GM18526 (cell line): ENCODE data around the gene SERTAD2.

ENCODE experiments used
- POLR2A ChIP-seq: IDR thresholded peaks from 3 replicates; pipeline ENCODE4 v1.6.1; 2011; ENCODE audit not compliant: insufficient read length; ENCODE audit errors: extremely low read depth

The SERTAD2 gene

DNA sequence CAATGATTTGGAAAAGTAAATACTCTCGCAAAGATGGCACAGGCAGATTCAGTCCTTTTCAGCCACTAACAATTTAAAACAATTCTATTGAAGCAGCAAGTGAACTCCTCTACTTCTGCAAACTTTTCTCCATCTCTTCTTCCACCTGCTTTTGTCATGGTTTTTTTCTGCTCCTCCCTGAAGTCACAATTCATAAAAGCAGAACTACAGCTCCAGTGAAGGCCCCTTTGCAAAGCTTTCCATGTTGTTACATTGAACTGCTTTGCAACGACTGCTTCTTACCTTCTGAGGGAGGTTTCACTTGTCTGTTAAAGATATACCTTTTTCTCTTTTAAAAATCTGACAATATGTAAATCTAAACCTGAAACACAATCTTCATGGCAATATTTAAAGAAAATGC lies 3.7 kb upstream of the SERTAD2 start:
- TF ChIP-seq POLR2A: no peak

DNA sequence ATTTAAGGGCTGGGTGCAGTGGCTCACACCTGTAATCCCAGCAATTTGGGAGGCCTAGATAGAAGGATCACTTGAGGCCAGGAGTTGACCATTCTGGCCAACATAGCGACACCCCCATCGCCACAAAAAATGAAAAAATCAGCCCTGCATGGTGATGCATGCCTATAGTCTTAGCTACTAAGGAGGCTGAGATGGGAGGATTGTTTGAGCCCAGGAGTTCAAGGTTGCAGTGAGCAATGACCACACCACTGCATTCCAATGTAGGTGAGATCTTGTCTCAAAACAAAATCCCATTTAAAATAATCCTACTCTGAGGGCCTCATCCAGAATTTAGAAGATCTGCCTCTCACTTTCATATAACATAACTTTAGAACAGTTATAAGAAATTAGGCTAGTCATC lies 2.7 kb upstream of the SERTAD2 start:
- TF ChIP-seq POLR2A: no peak

DNA sequence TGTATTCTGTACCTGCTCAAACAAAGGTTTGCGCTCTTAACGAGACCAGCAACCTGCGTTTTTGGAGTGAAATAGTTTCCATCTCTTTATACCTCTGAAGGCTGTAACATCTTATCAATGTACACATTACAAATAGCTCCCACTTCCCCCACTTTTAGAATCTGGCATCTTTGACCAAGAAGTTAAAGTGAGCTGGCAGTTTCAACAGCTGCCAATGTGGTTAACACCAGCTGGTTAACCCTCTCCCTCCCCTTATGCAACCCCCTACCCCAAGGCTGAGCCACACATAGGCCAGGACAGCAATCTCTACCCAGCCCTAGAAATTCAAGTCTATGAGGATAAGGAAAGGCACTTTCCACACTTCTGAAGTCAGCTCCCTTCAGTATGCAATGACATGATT lies 2.2 kb upstream of the SERTAD2 start:
- TF ChIP-seq POLR2A: no peak

DNA sequence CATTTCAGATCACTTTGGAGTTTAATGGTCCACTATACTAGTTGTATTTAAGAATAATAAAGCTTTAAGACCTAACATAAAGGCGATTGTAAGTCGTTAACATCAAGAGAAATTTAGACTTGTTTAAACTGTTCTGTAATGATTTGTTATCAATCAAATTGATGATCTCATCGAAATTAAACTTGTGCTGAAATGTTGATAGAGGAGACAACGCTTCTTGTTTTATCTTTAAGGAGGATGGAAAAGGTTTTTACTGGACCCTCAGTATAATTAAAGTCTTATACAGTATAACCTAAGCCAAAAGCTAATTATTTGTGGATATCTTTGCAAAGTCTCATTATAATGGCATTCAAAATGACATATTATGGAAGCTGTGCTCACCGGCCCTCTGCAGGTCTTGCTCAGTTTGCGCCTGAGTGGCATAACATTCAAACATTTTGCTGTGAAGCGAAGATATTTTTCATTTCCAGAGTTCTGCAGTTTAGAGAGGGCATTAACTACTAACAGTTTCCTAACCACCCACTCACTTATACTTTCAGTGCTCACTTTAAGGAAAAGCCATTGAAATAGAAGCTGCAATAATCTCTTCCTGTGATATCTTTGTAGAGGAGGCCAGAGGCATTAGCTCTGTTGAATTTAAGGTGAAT lies 1.4 kb upstream of the SERTAD2 start:
- TF ChIP-seq POLR2A: no peak

DNA sequence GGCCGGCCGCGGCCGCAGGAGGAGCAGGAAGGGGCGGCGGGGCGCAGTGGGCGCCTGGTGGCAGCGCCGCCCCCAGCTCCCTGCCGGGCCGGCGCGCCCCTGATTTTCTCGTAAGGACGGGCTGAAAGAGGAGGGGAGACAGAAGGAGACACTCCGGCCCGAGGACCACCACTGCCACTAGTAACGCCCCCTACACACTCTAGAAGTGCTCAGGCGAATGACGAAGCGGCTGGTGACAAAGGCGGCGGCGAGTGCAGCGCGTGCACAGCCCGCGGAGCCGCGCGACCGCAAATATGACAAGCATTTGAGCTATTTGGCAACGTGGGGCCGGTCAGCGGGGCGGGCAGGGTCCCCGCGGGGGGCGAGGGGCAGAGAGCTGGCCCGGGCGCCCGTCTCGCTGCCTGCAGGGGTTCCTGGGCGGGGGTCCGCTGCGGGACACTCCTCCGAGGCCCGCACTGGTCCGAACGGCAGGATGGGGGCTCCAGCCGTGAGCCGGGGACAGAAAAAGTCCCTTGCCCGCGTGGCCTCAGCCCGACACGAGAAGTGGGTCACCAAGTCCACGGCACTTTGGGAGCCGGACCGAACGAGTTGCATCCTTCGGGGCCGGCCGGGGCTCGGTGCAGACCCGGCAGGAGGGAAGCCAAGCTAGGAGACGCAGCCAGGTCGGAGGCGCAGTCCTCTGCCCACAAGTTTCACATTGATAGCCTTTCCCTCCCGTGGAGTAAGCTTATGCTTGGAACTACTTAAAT lies 524 bp upstream of the SERTAD2 start:
- peak; percentile 75 for TF ChIP-seq POLR2A

DNA sequence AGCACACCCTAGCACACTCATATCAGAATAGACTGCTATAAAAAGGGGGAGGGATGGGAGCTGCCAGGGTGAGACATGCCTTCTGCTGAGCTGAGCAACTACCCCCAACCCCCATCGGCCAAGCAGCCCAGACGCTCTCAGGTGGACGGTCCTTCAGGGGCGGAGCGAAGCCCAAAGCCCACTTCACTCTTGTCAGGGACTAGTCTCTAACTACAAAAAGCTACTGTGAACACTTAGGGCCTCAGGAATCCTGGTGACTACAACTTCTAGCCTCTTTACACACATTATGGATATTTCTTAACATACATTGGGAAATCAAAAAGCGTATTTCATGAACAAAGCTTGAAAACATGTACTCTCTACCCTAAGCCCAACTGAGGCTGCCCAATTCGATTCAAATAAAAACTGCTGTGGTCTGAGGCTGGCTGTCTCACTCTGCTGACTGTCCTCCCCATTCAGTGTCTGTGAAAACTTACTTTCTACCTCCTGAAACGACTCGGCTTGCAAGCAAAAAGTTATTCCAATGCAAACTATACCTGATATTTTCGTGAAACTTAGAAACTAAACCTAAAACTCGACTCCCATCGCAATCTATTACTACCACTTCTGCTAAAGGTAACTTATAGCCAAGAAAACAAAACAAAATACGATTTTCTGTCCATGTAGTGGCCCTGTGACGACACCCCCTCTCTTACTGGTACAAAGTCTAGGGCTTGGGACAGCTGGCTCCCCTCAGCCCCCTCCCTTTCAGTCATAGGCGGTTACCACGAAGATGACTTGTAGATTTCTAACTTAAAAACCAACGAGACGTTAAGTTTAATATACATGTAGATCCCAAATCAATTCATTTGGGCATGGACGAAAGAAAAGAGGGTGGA lies 1.2 kb downstream of the SERTAD2 start:
- TF ChIP-seq POLR2A: no peak

DNA sequence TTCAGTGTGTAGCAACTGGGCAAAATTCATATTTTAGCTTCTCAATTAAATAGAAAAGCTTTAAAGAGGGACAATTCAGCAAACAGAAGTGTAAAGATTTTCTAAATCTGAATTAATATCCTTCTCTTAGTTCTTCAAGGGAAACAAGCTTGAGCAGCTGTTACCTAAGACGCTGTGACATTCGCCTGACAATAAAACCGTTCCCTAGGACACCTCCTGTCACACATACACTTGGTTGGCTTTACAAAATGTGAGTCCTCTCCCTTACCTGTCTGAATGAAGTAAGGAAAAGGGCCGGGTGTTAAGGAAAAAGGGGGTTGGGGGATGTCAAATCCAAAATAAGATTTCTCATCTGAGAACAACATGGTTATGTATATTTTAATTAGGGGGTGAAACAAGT lies 2.1 kb downstream of the SERTAD2 start:
- no peak for TF ChIP-seq POLR2A

DNA sequence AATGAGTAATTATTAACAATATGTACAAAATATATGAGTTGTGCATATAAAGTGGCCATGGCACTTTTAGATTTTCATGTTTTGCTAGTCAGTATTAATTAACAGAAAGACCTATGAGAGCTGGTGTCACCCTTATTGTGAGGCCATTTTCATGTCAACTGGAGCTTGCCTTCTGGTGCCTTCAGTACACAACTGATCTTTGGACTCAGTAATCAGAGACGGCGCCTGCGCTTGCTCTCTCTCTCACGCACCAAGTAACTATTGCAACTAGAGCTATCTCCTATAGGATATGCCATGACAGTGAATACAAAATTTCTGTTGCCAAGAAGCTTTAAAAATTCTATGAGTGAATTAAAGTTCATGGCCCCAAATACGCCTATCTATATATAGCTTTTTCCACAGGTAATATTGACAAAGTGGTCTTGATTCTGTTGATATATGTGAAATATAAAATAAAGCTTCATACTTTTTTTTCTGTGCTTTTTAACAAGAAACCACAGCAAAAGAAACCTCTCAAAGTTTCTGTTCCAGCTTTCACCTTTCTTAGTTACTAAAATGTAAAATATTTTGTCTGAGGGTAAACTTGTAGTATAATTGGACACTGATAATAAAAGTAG lies 2.9 kb downstream of the SERTAD2 start:
- no peak for TF ChIP-seq POLR2A

DNA sequence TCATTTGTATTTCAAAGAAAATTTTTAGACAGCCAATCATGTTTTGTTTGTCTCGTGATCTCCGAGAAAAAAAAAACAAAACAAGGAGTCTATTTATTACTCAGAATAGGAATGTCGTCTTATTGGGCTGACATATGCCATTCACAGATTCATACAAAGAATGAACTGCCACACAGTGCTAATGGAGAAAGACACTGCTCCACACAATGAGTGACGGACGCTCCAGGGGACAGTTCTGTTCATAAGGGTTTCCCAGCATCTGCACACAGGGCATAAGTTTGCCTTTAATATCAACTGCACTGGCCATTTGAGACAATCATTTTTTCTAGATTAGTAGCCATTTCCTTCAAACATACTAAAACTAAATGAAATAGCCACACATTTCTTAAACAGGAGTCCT lies 3.4 kb downstream of the SERTAD2 start:
- TF ChIP-seq POLR2A: no peak

DNA sequence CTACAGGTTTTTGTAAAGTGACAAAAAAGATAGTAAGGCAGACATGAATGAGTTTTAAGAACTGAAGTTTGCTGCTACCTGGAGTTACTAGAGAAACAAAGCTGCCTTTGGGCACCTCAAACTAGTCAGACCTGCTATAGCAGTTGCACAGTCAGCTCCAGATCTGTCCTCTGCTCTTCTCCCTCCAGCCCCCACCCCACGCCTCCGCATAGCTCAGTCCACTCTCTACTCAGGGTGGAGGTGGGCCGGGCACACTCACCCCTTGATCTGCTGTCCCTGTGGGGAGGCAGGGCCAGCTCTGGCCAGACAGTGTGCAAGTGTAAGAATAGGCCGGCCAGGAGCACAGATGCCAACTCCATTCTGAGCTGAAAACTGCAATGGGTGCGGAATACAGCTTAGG lies 4.1 kb downstream of the SERTAD2 start:
- TF ChIP-seq POLR2A: no peak

DNA sequence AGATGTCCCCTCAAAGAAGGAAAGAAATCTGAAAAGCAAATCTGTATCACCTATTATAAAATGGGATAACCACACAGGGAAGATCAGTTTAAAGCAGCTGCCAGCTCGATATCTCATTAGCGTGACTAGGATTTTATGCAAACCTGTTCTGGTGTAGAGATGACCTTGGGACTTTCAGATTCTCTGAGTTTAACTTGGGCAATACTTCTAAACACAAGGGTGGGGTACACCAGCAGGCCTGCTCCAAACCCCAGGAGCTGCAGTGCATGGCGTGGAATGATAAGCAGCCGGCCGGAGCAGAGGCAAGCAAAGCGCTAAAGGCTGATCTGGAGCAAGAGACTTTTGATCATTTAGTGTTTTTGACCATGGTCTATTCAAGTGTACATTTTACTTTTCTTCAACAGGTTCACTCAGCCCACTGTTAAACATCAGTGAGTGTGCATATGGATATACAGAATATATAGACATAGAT lies 4.7 kb downstream of the SERTAD2 start:
- TF ChIP-seq POLR2A: no peak

DNA sequence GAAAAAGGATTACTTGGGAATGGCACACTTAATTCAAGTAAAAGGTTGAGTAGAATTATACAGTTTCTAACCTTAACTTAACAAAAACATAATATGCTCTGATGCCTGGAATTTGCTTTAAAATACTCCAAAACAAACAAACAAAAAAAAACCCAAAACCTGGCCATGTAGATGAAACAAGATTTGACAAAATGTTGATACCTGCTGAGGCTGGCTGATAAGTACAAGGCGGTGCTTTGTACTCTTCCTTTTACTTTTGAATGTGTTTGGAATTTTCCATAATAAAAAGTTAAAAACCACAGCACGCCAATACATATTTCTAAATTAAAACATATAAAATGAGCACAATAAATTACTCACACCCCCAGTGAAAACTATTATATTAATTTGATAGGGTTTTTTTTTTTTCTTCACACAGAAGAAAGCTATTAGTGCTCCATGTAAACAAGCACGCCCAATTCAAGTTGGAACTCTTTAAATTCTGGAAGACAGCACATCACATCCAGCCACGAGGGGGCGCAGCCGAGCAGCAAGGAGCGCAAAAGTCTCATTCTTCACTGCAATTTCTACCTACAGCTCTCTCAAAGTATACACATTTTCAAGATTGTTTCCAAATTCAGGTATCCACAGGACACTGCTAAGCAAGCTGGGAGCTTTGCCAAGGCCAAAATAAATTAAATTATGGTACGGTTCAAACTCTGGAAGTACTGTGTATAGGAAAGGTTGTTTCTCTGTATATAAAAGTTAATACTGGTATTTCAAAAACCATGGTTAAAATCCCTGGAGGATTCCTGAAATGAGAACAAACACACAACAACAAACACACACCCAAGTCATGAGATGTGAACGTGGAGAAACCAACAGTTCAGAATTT lies 7.5 kb downstream of the SERTAD2 start:
- no peak for TF ChIP-seq POLR2A

DNA sequence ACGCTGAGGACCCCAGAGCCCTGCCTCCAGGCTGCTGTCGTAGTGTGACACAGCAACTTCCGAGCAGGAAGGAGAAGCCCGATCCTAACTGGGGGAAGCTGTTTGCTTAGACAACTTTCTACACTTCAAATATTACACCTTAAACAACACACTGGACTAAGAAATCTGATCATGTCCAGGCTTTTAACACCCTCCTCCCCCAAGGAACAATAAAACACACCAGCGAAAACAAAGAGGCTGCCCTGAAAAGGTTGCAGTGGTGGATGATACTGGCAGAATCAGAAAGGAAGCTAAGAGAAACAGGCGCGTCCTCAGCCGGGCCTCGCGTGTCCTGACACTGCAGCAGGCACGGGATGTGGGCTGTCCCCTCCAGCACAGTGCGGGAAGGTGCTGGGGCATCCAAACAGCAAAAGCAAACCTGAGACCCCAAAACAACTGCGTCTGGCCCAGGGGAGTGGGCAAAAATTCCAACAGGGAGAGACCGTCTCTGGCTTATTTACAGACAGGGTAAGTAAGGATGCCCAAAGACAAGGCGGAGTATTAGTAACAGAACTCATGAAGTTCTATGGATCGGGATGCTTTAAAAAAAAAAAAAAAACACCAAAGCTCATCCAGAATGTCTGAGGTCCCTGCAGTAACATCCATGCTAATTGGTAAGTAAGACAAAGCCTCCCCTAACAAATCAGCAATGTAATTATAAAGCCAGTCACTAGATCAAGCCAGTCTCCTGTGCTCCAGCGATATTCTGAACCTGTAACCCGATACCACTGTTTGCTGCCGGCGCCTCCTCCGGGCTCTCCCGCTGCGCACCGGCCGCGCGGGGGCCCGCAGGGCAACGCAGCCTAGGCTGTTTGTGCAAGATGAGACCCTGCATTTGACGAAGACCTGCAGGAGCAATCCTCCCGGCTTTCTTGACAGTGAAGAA lies 9.0 kb downstream of the SERTAD2 start:
- peak; percentile 61 for TF ChIP-seq POLR2A
